Heart left ventricle (tissue), 16 donors: Measurements from ENCODE around the gene FBXO34. TPM values are rescaled to one million over a fixed set of nuclear protein-coding genes. Genes with fewer than 3 reads are reported as not detected.

Experiments
- ATAC-seq, 4 donors: fragments of 200-7000 bp; cut with Tn5 transposase; one replicate each; pipeline ENCODE4 v1.9.1; 2020 to 2022; ENCODE audit warnings: moderate library complexity in 4 of 4, mild to moderate bottlenecking in 3 of 4, moderate number of reproducible peaks in 1 of 4
- DNase-seq, 5 donors: peaks; one replicate each; pipeline ENCODE4 v3.0.0-alpha.2; 2020
- H3K27ac ChIP-seq, 12 donors: fragments of 200-600 bp; sonication (generic) in 4 of 12; one replicate each; pipeline versions ENCODE4 v1.5.0 to v1.8.0; 2016 to 2022; ENCODE audit warnings: mild to moderate bottlenecking in 2 of 12
- H3K27me3 ChIP-seq, 9 donors: fragments of 200-600 bp; sonication (generic) in 2 of 9; one replicate each; pipeline versions ENCODE4 v1.5.1 to v1.8.0; 2016 to 2022; ENCODE audit warnings: mild to moderate bottlenecking in 3 of 9
- H3K36me3 ChIP-seq, 9 donors: fragments of 200-600 bp; sonication (generic) in 2 of 9; one replicate each; pipeline versions ENCODE4 v1.5.0 to v1.8.0; 2018 to 2022; ENCODE audit warnings: mild to moderate bottlenecking in 2 of 9
- H3K4me1 ChIP-seq, 12 donors: fragments of 200-600 bp; sonication (generic) in 4 of 12; one replicate each; pipeline versions ENCODE4 v1.5.0 to v1.8.0; 2016 to 2022; ENCODE audit warnings: mild to moderate bottlenecking in 3 of 12
- H3K4me3 ChIP-seq, 12 donors: fragments of 200-600 bp; sonication (generic) in 4 of 12; one replicate each; pipeline versions ENCODE4 v1.5.0 to v1.8.0; 2017 to 2022; ENCODE audit warnings: mild to moderate bottlenecking in 9 of 12, moderate library complexity in 4 of 12
- H3K9me3 ChIP-seq, 12 donors: fragments of 200-600 bp; sonication (generic) in 4 of 12; one replicate each; pipeline versions ENCODE4 v1.5.0 to v1.8.0; 2016 to 2022; ENCODE audit warnings: mild to moderate bottlenecking in 1 of 12
- POLR2A ChIP-seq, 2 donors: fragments of 450-650 bp; IDR thresholded peaks; one replicate each; pipeline ENCODE4 v1.6.1; 2017; ENCODE audit warnings: antibody characterized with exemption in 2 of 2, mild to moderate bottlenecking in 2 of 2, moderate library complexity in 2 of 2
- WGBS, 4 donors: extraction: QIAGEN DNeasy Blood & Tissue Kit in 2 of 4; methylation state at CpG; one replicate each; pipeline versions ENCODE4 v1.1.5 to v1.1.7; 2013 to 2018; 5-methylcytosine and 5-hydroxymethylcytosine counted together
- intact Hi-C, 10 donors: fragments of 100-400 bp; cut with DNase I; formaldehyde crosslinking; loops; one replicate each; pipeline versions ENCODE4 v1.11.1 to v1.14.2; 2022
- polyA plus RNA-seq, 2 donors: library from polyadenylated mRNA; stranded (reverse); fragments of 200-250 nt; gene quantifications; one replicate each; pipeline ENCODE4 v1.2.3, GENCODE V29; 2013
- total RNA-seq, 9 donors: library from RNA; depleted of rRNA in 2 of 9; stranded (reverse); fragments of >200 nt in 2 of 9; fragmentation: NEBNext Ultra II Directional in 3 of 9; extraction: Animal tissue kit (Norgen Biotek cat#: 25700) in 3 of 9; gene quantifications; one replicate each; pipeline versions ENCODE4 v1.1.0 to v1.2.4, GENCODE V29; 2016 to 2023
- TF ChIP-seq, protein P1 (sequence below), 12 donors: fragments of 200-600 bp; sonication (generic) in 4 of 12; IDR thresholded peaks; one replicate each; pipeline versions ENCODE4 v1.5.0 to v1.8.0; 2018 to 2022; ENCODE audit warnings: antibody characterized with exemption in 12 of 12, mild to moderate bottlenecking in 5 of 12
- donor health status: ischemic (EF 13 %, LVEDD 7.1; RV severe dilation, severe dysfunction).
- donor health status: healthy with polysubstance abuse.
- donor health status: DM: no; HTN: yes; CAD: no.
- donor health status: DM: no; HTN: no; CAD: no.
- donor health status: ischemic (EF 25% LVEDD 6.9; RV normal size, moderate dysfunction).
- donor health status: ischemic (EF 25% LVEDD 5.7; RV mildly dilated, moderate dysfunction).
- donor health status: healthy.
- donor health status: DM: yes; HTN: yes; CAD: no.
- donor health status: ischemic (EF 35%, LVEDD 5.7; RV mildly dilated, moderate dysfunction).
- donor health status: nonischemic (EF 11% LVEDD 7.7; RV severe dilation, severe dysfunction).
- donor health status: DM: yes; HTN: yes; CAD: no.
- donor health status: PGD.
- donor health status: ischemic (EF 29% LVEDD 5.4; RV normal size, mild dysfunction).
- donor health status: nonischemic (EF 23%, LVEDD 6.1; RV moderate dilation, normal function).

The FBXO34 gene
- total and polyA plus RNA-seq, 11 donors, result 8.0 to 33.4 (median 21.1) TPM

DNA sequence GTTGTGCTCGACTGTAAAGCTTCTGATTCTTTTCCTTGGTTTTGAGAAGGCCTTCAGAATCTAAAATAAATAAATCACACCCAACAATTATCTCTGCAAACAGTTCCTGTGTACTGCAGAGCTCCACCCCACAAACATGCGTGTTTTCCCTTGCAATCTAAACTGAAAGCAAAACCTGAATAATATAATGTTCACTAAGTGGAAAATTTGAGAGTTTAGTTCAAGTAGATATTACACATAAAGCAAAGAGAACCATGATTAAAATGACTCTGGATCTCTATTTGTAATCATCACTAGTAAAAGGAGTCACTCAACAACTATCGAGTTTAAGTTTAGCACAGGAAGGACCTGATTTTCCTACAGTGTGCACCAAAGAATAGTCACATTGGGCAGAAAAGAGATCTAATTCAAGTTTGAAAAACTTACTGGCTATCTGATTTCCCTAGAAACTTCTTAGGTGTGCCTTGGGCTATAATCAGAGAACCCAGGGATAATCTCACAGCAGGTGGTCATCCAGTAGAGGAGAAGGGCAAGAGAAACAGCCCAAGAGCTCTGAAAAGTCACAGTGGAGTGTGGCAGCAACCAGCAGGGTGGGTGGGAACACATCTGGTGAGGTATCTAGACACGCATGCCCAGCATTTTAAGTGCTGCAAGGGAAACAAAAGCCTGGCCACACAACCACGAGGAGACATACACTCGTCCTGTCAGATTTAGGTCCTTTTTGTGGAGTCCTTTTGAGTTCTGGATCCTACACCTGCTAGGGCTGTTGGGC lies 115.0 kb downstream of the FBXO34 start:
- Histone ChIP-seq H3K36me3 (peaks cover 0 to 87% (median 73%) of the 10 kb centered on the region in 9 donors), H3K4me3 (peak overlapping the region in 5 of 12 donors; percentile 3 to 26 (median 14)), H3K4me1 (peaks cover 0 to 30% (median 15%) of the 10 kb centered on the region in 12 donors), H3K27me3 (no peaks in the 10 kb centered on the region), H3K27ac (peak overlapping the region in 8 of 12 donors; percentile 28 to 80 (median 56)), H3K9me3 (no peaks in the 10 kb centered on the region)
- 68 to 82% (median 78%) methylated on average over 6 of the region's 6 CpGs for WGBS, 4 donors
- DNase-seq (no peak), ATAC-seq (peak in 1 of 4 donors; percentile 22)
- intact Hi-C loops, result no loop called here
- TF ChIP-seq, protein P1, sequence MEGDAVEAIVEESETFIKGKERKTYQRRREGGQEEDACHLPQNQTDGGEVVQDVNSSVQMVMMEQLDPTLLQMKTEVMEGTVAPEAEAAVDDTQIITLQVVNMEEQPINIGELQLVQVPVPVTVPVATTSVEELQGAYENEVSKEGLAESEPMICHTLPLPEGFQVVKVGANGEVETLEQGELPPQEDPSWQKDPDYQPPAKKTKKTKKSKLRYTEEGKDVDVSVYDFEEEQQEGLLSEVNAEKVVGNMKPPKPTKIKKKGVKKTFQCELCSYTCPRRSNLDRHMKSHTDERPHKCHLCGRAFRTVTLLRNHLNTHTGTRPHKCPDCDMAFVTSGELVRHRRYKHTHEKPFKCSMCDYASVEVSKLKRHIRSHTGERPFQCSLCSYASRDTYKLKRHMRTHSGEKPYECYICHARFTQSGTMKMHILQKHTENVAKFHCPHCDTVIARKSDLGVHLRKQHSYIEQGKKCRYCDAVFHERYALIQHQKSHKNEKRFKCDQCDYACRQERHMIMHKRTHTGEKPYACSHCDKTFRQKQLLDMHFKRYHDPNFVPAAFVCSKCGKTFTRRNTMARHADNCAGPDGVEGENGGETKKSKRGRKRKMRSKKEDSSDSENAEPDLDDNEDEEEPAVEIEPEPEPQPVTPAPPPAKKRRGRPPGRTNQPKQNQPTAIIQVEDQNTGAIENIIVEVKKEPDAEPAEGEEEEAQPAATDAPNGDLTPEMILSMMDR (IDR thresholded peaks at IDR 0.05), result no peak
- no peak for TF ChIP-seq POLR2A (IDR thresholded peaks at IDR 0.05)

DNA sequence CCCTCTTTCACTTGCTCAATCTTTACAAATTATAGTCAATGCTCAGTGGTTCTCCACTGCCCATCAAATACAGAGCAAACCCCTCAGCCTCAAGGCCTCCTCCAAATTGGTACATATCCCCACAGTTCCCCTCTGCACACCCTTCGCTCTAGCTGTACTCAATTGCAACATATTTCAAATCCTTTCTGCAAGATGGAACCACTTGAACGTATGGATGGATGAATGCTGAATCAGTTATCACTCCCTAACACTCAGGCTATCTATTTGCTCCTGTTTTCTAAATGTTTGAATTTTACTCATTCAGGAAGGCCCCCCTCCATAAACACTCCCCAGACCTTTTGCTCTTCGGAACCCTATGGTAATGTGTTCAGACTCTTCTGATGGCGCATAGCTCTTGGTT lies 115.9 kb downstream of the FBXO34 start:
- peak overlapping the region in 2 of 12 donors; percentile 41 to 78 for H3K27ac ChIP-seq
- WGBS, 4 donors, result 96 to 100% (median 99%) methylated on average over 4 of the region's 4 CpGs
- no peak for DNase-seq
- H3K9me3 ChIP-seq, result no peaks in the 10 kb centered on the region
- no peaks in the 10 kb centered on the region for H3K27me3 ChIP-seq
- TF ChIP-seq, protein P1 (IDR thresholded peaks at IDR 0.05), result no peak
- TF ChIP-seq POLR2A (IDR thresholded peaks at IDR 0.05), result no peak
- no peak for ATAC-seq
- peaks cover 0 to 83% (median 64%) of the 10 kb centered on the region in 9 donors for H3K36me3 ChIP-seq
- no peak overlapping the region for H3K4me3 ChIP-seq
- intact Hi-C loops, result no loop called here
- H3K4me1 ChIP-seq, result peaks cover 0 to 30% (median 15%) of the 10 kb centered on the region in 12 donors

DNA sequence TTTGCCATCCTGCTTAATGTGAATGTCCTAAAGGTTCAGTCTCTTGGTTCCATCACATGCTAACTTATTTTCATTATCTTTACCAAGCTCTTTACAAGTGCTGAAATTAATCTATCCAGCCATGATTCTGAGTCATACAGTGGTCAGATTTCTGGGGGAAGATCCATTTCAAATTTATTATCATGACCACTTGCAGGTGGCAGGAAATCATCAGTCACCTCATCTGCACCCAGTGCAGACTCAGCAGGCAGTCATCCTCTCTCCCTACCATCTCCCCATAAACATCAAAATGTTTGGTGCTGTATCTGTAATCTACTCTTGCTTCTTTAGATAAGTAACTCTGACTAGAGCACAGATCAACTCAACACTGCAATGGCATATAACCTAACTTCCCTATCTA lies 116.9 kb downstream of the FBXO34 start:
- no peak for DNase-seq
- Histone ChIP-seq H3K9me3 (no peaks in the 10 kb centered on the region), H3K4me3 (no peak overlapping the region), H3K27me3 (no peaks in the 10 kb centered on the region), H3K36me3 (peaks cover 0 to 78% (median 57%) of the 10 kb centered on the region in 9 donors), H3K27ac (no peak overlapping the region), H3K4me1 (peaks cover 0 to 28% (median 12%) of the 10 kb centered on the region in 12 donors)
- intact Hi-C loops, result no loop called here
- no peak for ATAC-seq
- TF ChIP-seq POLR2A (IDR thresholded peaks at IDR 0.05), result no peak
- TF ChIP-seq, protein P1 (IDR thresholded peaks at IDR 0.05), result no peak

DNA sequence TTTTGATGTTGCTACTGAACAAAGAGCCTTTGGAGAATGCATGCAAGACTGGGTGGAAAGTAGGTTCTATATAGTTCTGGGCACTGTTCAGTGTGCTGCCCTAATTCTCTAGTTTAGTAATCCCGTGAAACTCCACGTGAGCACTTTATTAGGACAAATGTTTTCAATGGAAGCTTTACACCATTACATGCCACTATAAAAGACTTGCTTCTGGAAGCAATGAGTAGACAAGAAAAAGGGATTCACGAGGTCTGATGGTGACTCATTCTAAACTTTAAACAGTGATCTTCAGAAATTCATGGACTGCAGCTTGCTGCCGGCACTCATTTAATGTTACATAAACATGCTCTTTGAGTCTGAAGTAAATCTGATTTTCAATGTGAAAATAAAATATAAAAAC lies 118.1 kb downstream of the FBXO34 start:
- intact Hi-C loops, result no loop called here
- no peak overlapping the region for H3K4me3 ChIP-seq
- WGBS, 4 donors, result 92 to 95% (median 95%) methylated on average over 4 of the region's 4 CpGs
- no peaks in the 10 kb centered on the region for H3K9me3 ChIP-seq
- H3K27ac ChIP-seq, result peak overlapping the region in 1 of 12 donors; percentile 62
- TF ChIP-seq, protein P1 (IDR thresholded peaks at IDR 0.05), result no peak
- no peak for TF ChIP-seq POLR2A (IDR thresholded peaks at IDR 0.05)
- H3K36me3 ChIP-seq, result peaks cover 0 to 86% (median 52%) of the 10 kb centered on the region in 9 donors
- no peaks in the 10 kb centered on the region for H3K27me3 ChIP-seq
- ATAC-seq (no peak), DNase-seq (no peak)
- H3K4me1 ChIP-seq, result peaks cover 0 to 20% (median 7%) of the 10 kb centered on the region in 12 donors
